Measurements from ENCODE around the gene PRIM2.
"Not testable (repeated sequence)": the region's sequence is repeated elsewhere in the genome, so short reads cannot be mapped to it uniquely, and the experiment has no call there.

The PRIM2 gene

DNA sequence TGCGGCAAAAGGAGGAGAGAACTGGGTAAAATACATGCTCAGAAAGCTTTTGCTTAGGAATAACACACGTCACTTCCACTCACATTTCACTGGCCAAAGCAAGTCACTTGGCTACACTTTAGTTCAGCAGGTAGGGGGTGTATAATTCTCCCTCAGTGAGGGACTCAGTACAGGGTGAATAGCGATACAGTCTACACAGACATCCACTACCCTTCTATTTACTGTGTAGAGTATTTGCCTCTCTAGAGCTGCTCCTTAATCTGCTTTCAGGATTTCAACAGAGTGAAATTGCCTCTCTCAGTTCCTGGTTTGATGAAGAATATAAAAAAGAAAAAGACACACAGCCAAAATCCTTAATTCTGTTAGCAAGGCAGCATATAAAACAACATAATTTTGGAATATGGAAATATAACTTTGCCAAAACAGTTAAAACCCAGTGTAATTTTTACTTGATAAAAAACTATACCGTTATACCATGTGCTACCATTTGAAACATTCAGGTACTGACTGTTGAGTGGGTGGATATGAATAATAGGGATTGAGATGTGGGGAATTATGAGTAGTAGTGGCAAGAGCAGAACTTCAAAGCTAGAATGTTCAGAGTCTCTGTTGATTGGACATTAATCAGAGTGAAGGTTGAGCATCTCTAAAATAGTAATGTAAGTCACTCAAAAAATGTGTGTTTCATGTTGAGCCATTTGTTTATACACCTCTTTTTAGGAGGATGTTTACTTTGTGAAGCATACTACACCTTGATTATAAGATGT is 51.7 kb downstream of the PRIM2 start:
- not testable (repeated sequence) for H3K27ac Mint-ChIP-seq; H3K4me3 Mint-ChIP-seq; H3K27me3 Mint-ChIP-seq; H3K9me3 Mint-ChIP-seq; H3K4me1 Mint-ChIP-seq (ENCODE audit: low read depth)
- peaks cover 32% of the 10 kb centered on the region for H3K36me3 Mint-ChIP-seq (ENCODE audit: low read depth)

- not testable (repeated sequence) for H3K27ac Mint-ChIP-seq; H3K9me3 Mint-ChIP-seq; H3K4me1 Mint-ChIP-seq (ENCODE audit: low read depth); H3K4me3 Mint-ChIP-seq; H3K27me3 Mint-ChIP-seq
- H3K36me3 Mint-ChIP-seq (ENCODE audit: low read depth), result peaks cover 28% of the 10 kb centered on the region
Measured at GRCh38 chr6:57371779-57372178, 54.3 kb downstream of the PRIM2 start.

DNA sequence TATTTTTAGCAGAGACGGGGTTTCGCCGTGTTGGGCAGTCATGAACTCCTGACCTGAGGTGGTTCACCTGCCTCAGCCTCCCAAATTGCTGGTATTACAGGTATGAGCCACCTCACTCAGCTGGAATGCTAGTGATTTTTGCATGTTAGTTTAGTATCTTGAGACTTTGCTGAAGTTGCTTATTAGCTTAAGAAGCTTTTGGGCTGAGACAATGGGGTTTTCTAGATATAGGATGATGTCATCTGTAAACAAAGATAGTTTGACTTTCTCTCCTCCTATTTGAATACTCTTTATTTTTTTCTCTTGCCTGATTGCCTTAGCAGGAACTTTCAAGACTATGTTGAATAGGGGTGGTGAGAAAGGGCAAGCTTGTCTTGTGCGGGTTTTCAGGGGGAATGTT is 57.3 kb downstream of the PRIM2 start:
- not testable (repeated sequence) for H3K4me1 Mint-ChIP-seq (ENCODE audit: low read depth); H3K9me3 Mint-ChIP-seq; H3K27ac Mint-ChIP-seq; H3K4me3 Mint-ChIP-seq; H3K27me3 Mint-ChIP-seq
- H3K36me3 Mint-ChIP-seq (ENCODE audit: low read depth), result peaks cover 22% of the 10 kb centered on the region

DNA sequence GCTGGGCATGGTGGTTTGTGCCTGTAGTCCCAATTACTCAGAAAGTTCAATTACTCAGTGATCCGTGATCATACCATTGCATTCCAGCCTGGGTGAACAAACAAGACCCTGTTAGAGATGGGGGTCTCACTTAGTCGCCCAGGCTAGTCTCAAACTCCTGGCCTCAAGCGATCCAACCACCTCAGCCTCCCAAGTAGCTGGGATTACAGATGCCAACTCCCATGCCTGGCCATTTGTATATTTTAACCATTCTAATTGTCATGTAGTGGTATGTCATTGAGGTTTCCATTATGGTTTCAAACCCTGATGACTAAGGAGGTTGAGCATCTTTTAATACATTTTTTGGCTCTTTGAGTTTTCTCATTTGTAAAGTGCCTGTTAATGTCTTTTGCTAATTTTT is 58.7 kb downstream of the PRIM2 start:
- H3K9me3 Mint-ChIP-seq; H3K4me1 Mint-ChIP-seq (ENCODE audit: low read depth); H3K4me3 Mint-ChIP-seq; H3K27ac Mint-ChIP-seq; H3K27me3 Mint-ChIP-seq: not testable (repeated sequence)
- H3K36me3 Mint-ChIP-seq (ENCODE audit: low read depth), result peaks cover 33% of the 10 kb centered on the region

DNA sequence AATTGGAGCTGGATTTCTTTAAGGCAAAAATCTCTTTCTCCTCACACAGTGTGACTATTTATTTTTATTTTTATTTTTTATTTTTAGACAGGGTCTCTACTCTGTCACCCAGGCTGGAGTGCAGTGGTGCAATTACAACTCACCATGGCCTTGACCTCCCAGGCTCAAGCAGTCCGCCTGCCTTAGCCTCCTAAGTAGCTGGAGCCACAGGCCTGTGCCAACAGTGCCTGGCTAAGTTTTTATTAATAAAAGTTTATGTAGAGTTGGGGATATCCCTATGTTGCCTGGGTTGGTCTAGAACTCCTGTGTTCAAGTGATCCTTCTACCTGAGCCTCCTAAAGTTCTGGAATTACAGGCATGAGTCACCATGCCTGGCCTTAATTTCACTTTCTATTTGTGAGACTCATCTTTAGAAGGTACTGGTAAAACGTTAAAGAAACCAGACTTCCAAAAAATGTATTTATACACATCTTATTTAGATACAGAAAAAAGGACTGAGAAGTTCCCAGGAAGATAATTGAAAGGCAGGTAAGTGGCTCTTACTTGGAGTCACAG is 71.7 kb downstream of the PRIM2 start:
- H3K4me3 Mint-ChIP-seq, H3K9me3 Mint-ChIP-seq, H3K27me3 Mint-ChIP-seq, H3K27ac Mint-ChIP-seq: not testable (repeated sequence)
- Mint-ChIP-seq H3K36me3 (ENCODE audit: low read depth) (peaks cover 50% of the 10 kb centered on the region), H3K4me1 (ENCODE audit: low read depth) (peaks cover 13% of the 10 kb centered on the region)

DNA sequence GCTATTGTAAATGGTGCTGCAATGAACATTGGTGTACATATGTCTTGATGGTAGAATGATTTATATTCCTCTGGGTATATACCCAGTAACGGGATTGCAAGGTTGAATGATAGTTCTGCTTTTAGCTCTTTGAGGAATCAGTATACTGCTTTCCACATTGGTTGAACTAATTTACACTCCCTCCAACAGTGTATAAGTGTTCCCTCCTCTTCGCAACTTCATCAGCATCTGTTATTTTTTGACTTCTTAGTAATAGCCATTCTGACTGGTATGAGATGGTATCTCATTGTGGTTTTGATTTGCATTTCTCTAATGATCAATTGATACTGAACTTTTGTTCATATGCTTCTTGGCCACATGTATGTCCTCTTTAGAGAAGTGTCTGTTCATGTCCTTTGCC is 73.4 kb downstream of the PRIM2 start:
- H3K27ac Mint-ChIP-seq, H3K27me3 Mint-ChIP-seq, H3K4me3 Mint-ChIP-seq: not testable (repeated sequence)
- peaks cover 57% of the 10 kb centered on the region for H3K36me3 Mint-ChIP-seq (ENCODE audit: low read depth)
- H3K4me1 Mint-ChIP-seq (ENCODE audit: low read depth), result peaks cover 25% of the 10 kb centered on the region
- H3K9me3 Mint-ChIP-seq, result peaks cover 13% of the 10 kb centered on the region

GRCh38 chr6:57392047-57392446 is 74.6 kb downstream of the PRIM2 start:
- H3K4me1 Mint-ChIP-seq (ENCODE audit: low read depth), result peaks cover 25% of the 10 kb centered on the region
- not testable (repeated sequence) for H3K27ac Mint-ChIP-seq, H3K27me3 Mint-ChIP-seq, H3K4me3 Mint-ChIP-seq
- peaks cover 69% of the 10 kb centered on the region for H3K36me3 Mint-ChIP-seq (ENCODE audit: low read depth)
- peaks cover 24% of the 10 kb centered on the region for H3K9me3 Mint-ChIP-seq

GRCh38 chr6:57419341-57419740 is 101.9 kb downstream of the PRIM2 start:
- not testable (repeated sequence) for H3K4me3 Mint-ChIP-seq; H3K9me3 Mint-ChIP-seq; H3K4me1 Mint-ChIP-seq (ENCODE audit: low read depth); H3K27me3 Mint-ChIP-seq; H3K27ac Mint-ChIP-seq
- peaks cover 29% of the 10 kb centered on the region for H3K36me3 Mint-ChIP-seq (ENCODE audit: low read depth)

GRCh38 chr6:57421503-57421902 is 104.1 kb downstream of the PRIM2 start:
- Mint-ChIP-seq H3K4me1 (ENCODE audit: low read depth) (peaks cover 10% of the 10 kb centered on the region), H3K27ac (no peak overlapping the region), H3K9me3 (no peaks in the 10 kb centered on the region), H3K4me3 (no peak overlapping the region), H3K27me3 (no peaks in the 10 kb centered on the region), H3K36me3 (ENCODE audit: low read depth) (peaks cover 23% of the 10 kb centered on the region)

- Mint-ChIP-seq H3K27me3 (no peaks in the 10 kb centered on the region), H3K9me3 (no peaks in the 10 kb centered on the region), H3K4me3 (no peak overlapping the region), H3K36me3 (ENCODE audit: low read depth) (peaks cover 15% of the 10 kb centered on the region), H3K4me1 (ENCODE audit: low read depth) (peaks cover 10% of the 10 kb centered on the region), H3K27ac (no peak overlapping the region)
Measured at GRCh38 chr6:57423468-57423867, 106.0 kb downstream of the PRIM2 start.

- not testable (repeated sequence) for H3K9me3 Mint-ChIP-seq, H3K4me3 Mint-ChIP-seq, H3K27me3 Mint-ChIP-seq, H3K27ac Mint-ChIP-seq
- Mint-ChIP-seq H3K36me3 (ENCODE audit: low read depth) (peaks cover 10% of the 10 kb centered on the region), H3K4me1 (ENCODE audit: low read depth) (peaks cover 29% of the 10 kb centered on the region)
Measured at GRCh38 chr6:57431742-57432141, 114.3 kb downstream of the PRIM2 start.

- Mint-ChIP-seq H3K27ac (no peak overlapping the region), H3K4me1 (ENCODE audit: low read depth) (peaks cover 29% of the 10 kb centered on the region), H3K36me3 (ENCODE audit: low read depth) (peaks cover 10% of the 10 kb centered on the region), H3K9me3 (no peaks in the 10 kb centered on the region), H3K4me3 (no peak overlapping the region), H3K27me3 (no peaks in the 10 kb centered on the region)
Measured at GRCh38 chr6:57432157-57432556, 114.7 kb downstream of the PRIM2 start.

DNA sequence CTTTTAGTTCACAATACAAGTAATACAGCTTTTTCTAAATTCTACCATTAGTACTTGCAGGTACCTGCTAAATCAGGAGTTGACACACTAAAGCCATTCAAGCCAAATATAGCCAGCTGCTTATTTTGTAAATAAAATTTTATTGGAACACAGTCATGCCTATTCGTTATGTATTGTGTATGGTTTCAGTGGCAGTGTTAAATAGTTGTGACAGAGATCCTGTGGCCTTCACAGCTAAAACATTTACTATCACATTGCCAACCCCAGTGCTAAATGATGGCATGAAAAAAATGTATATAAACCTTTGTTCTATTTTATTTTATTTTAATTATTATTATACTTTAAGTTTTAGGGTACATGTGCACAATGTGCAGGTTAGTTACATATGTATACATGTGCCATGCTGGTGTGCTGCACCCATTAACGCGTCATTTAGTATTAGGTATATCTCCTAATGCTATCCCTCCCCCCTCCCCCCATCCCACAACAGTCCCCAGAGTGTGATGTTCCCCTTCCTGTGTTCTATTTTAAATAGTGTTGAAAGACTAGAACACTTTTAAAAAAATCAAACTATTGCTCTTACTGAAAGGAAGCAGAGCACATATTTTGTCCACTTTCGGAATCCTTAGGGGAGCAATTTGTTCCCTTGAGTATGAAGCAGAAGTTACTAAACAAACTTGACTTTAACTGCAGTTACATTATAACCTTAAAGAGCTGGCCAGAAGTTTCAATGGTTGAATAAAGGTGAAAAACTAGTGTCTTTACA is 115.7 kb downstream of the PRIM2 start:
- Mint-ChIP-seq H3K36me3 (ENCODE audit: low read depth) (peaks cover 10% of the 10 kb centered on the region), H3K9me3 (no peaks in the 10 kb centered on the region), H3K27me3 (no peaks in the 10 kb centered on the region), H3K27ac (no peak overlapping the region), H3K4me1 (ENCODE audit: low read depth) (peaks cover 29% of the 10 kb centered on the region), H3K4me3 (no peak overlapping the region)

GRCh38 chr6:57433790-57434189 is 116.4 kb downstream of the PRIM2 start:
- not testable (repeated sequence) for H3K4me3 Mint-ChIP-seq, H3K9me3 Mint-ChIP-seq, H3K27ac Mint-ChIP-seq, H3K27me3 Mint-ChIP-seq
- Mint-ChIP-seq H3K36me3 (ENCODE audit: low read depth) (peaks cover 10% of the 10 kb centered on the region), H3K4me1 (ENCODE audit: low read depth) (peaks cover 29% of the 10 kb centered on the region)

DNA sequence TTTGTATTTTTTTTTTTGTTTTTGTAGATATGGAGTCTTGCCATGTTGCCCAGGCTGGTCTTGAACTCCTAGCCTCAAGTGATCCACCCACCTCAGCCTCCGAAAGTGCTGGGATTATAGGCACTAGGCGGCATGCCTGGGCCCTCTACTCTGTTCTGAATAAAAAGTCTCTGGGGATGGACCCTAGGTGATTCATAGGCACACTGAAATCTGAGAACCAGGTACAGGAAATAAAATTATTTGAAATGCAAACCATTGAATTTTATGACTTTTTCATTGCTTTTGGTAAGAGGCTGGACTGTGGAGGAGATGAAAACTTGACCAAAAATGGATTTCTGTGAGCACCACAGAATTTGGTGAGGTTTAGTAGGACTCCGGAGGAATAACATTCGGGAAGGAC is 117.5 kb downstream of the PRIM2 start:
- Mint-ChIP-seq H3K4me3 (no peak overlapping the region), H3K27ac (no peak overlapping the region), H3K9me3 (no peaks in the 10 kb centered on the region), H3K4me1 (ENCODE audit: low read depth) (peaks cover 29% of the 10 kb centered on the region), H3K27me3 (no peaks in the 10 kb centered on the region), H3K36me3 (ENCODE audit: low read depth) (peaks cover 10% of the 10 kb centered on the region)

All from stimulated activated naive CD8-positive, alpha-beta T cell treated with anti-CD3 and anti-CD28 coated beads, Interleukin-15, Interleukin-2, amounts not matched to agents 100 ng/mL and 50 ng/mL, for 24 hours (primary cell).